ENCODE data around the gene TNNT3.

Gene TNNT3

GRCh38 chr11:1918436-1919315 is 827 bp upstream of the TNNT3 start:
- no peak overlapping the region for H3K27ac ChIP-seq
- H3K4me3 ChIP-seq, result no peak overlapping the region

- no peak overlapping the region for H3K4me3 ChIP-seq
- H3K27ac ChIP-seq, result peak overlapping the region in 3 of 21 experiments; percentile 13 to 69 (median 39)
Measured at GRCh38 chr11:1920128-1920908, 815 bp downstream of the TNNT3 start.

- Histone ChIP-seq H3K27ac (peak overlapping the region in 8 of 21 experiments; percentile 13 to 69 (median 44)), H3K4me3 (no peak overlapping the region)
Measured at GRCh38 chr11:1920909-1921573, 1.5 kb downstream of the TNNT3 start.

GRCh38 chr11:1921574-1922141 is 2.2 kb downstream of the TNNT3 start:
- no peak overlapping the region for H3K4me3 ChIP-seq
- H3K27ac ChIP-seq, result peak overlapping the region in 6 of 21 experiments; percentile 13 to 69 (median 42)

- H3K4me3 ChIP-seq, result no peak overlapping the region
- H3K27ac ChIP-seq, result peak overlapping the region in 3 of 21 experiments; percentile 13 to 26 (median 26)
Measured at GRCh38 chr11:1922481-1923081, 3.1 kb downstream of the TNNT3 start.

- H3K27ac ChIP-seq, result no peak overlapping the region
Measured at GRCh38 chr11:1923201-1923956, 3.9 kb downstream of the TNNT3 start.

GRCh38 chr11:1924181-1924580 is 4.7 kb downstream of the TNNT3 start:
- H3K27ac ChIP-seq, result peak overlapping the region in 1 of 21 experiments; percentile 12
- no peak overlapping the region for H3K4me3 ChIP-seq

More at GRCh38 chr11:1923201-1923956, 3.9 kb downstream of the TNNT3 start:
- H3K4me3 ChIP-seq, result no peak overlapping the region

- no peak overlapping the region for H3K4me3 ChIP-seq
- peak overlapping the region in 1 of 21 experiments; percentile 12 for H3K27ac ChIP-seq
Measured at GRCh38 chr11:1924646-1925372, 5.3 kb downstream of the TNNT3 start.

GRCh38 chr11:1925373-1926155 is 6.1 kb downstream of the TNNT3 start:
- no peak overlapping the region for H3K27ac ChIP-seq
- H3K4me3 ChIP-seq, result no peak overlapping the region

GRCh38 chr11:1926156-1927025 is 6.9 kb downstream of the TNNT3 start:
- H3K27ac ChIP-seq, result no peak overlapping the region
- no peak overlapping the region for H3K4me3 ChIP-seq

- Histone ChIP-seq H3K27ac (no peak overlapping the region), H3K4me3 (no peak overlapping the region)
Measured at GRCh38 chr11:1927026-1927847, 7.7 kb downstream of the TNNT3 start.

GRCh38 chr11:1927848-1928469 is 8.5 kb downstream of the TNNT3 start:
- no peak overlapping the region for H3K4me3 ChIP-seq
- no peak overlapping the region for H3K27ac ChIP-seq

GRCh38 chr11:1928470-1928890 is 9.0 kb downstream of the TNNT3 start:
- no peak overlapping the region for H3K27ac ChIP-seq
- H3K4me3 ChIP-seq, result no peak overlapping the region

- H3K4me3 ChIP-seq, result no peak overlapping the region
- H3K27ac ChIP-seq, result no peak overlapping the region
Measured at GRCh38 chr11:1928891-1929541, 9.5 kb downstream of the TNNT3 start.
